Anterior cingulate cortex (tissue), 58 donors: Measurements from ENCODE around the gene GOLGB1.
"Not testable (repeated sequence)": the region's sequence is repeated elsewhere in the genome, so short reads cannot be mapped to it uniquely, and the experiment has no call there.

Experiments
- DNase-seq, 58 donors: peaks; one replicate each; lab custom pipeline; 2025; lab: John Stamatoyannopoulos, UW

Gene GOLGB1, protein sequence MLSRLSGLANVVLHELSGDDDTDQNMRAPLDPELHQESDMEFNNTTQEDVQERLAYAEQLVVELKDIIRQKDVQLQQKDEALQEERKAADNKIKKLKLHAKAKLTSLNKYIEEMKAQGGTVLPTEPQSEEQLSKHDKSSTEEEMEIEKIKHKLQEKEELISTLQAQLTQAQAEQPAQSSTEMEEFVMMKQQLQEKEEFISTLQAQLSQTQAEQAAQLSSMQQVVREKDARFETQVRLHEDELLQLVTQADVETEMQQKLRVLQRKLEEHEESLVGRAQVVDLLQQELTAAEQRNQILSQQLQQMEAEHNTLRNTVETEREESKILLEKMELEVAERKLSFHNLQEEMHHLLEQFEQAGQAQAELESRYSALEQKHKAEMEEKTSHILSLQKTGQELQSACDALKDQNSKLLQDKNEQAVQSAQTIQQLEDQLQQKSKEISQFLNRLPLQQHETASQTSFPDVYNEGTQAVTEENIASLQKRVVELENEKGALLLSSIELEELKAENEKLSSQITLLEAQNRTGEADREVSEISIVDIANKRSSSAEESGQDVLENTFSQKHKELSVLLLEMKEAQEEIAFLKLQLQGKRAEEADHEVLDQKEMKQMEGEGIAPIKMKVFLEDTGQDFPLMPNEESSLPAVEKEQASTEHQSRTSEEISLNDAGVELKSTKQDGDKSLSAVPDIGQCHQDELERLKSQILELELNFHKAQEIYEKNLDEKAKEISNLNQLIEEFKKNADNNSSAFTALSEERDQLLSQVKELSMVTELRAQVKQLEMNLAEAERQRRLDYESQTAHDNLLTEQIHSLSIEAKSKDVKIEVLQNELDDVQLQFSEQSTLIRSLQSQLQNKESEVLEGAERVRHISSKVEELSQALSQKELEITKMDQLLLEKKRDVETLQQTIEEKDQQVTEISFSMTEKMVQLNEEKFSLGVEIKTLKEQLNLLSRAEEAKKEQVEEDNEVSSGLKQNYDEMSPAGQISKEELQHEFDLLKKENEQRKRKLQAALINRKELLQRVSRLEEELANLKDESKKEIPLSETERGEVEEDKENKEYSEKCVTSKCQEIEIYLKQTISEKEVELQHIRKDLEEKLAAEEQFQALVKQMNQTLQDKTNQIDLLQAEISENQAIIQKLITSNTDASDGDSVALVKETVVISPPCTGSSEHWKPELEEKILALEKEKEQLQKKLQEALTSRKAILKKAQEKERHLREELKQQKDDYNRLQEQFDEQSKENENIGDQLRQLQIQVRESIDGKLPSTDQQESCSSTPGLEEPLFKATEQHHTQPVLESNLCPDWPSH (N-terminal part only)

DNA sequence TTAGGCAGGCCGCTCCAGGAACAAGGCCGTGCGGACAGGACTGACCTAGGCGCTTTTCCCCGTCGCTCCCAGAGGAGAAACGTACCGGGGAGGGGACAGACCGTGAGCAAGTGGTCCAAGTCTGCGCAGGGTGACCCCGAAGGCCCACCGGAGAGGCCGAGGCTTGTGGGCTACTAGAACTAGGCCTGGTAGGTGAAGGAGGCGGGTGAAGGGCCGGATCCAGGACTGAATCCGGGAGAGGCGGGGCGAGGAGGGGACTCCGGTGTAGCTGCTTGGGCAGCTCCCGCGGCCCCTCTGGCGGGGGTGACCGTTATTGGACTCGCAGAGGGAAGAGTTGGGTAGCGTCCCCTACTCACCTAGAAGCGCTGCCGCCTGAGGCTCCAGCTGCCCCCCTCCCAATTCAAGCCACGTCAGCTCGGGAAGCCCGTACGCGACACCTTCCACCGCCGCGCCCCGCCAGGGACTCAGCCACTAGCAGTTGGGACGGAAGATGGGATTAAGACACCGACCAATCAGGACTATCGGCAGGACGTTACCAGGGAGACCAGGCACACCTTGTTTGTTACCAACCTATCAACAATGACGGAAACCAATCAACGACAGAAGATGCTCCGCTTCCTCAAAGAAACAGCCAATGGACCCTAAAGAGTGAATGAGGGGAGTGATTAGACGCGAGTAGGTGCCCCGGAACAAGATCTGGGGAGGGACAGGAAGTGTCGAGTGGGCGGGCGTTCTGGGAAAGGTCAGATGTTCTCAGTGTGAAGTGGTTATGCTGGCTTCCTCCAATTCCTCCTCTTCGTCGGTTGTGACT is at the start of gene GOLGB1:
TSS of gene GOLGB1 (minus strand) at position 466 of the 811 bp plus-strand sequence. CDS start 18,770 bp downstream, outside the sequence.
- peak; percentile 84 to 100 (median 96) for DNase-seq

DNA sequence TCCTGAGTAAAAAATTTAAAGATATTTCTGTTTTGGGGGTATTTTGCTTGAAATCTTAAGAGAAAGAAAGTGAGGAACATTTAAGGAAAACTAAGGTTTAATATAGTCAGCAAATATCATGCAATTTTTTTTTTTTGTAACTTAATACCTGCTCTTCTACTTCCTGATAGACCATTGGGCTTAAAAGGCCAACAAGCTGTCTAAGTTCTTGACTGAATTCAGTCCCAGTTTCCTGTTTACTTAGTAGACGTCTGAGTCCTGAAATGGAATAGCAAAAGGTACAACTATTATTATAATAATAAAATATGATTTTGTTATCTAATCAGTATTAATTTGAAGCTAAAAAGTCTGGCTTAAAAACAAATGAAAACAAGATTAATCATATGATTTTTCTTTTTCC is 47.4 kb upstream of the GOLGB1 start:
- no peak for DNase-seq

DNA sequence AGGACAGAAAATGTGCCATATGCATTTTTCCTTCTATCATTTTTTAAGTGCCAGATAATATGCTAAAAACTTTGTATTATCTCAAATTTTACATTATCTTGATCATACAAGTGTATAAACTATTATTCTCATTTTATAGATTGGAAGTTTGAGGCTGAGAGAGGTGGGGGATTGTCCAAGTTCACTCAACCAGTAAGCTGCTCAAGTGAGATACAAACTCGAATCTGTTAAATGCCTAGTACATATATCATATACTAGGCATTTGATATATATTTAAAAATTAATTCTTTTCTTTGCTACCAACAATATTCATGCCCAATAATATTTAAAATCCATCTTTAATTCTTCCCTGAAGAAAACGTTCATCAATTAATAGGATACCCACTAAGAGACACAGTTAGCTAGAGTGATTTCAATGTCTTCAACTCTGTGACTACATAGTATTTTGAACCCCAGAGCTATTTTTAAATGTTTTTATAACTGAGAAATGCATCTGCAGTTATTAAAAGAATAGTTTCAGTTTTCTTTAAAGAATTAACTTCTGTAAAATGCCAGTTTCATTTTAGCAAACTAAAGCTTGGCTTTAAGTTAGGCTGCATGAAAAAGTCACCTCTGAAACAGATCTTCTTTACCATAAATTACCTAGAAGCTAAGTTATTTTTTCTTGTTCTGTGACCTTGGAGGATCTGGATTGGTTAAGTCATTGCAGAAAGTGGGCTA is 44.9 kb upstream of the GOLGB1 start:
- no peak for DNase-seq

DNA sequence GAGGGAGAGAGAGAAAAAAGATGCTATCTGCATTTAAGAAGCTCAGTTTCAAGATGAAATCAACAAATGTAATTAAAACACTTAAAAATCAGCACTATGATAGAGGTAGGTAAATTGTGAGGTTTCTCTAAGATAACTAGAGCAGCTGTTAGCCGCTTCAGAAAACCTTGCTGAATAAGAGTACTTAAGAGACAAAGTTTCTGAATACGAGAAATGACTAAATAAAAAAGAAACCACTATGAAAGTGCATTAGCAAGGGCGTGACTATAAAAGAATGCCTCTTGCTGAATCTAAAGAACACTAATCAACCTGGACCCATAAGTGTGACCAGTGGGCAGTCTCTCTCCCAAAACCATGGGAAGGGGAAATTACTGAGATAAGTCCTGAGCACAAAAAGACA is 43.5 kb upstream of the GOLGB1 start:
- no peak for DNase-seq

DNA sequence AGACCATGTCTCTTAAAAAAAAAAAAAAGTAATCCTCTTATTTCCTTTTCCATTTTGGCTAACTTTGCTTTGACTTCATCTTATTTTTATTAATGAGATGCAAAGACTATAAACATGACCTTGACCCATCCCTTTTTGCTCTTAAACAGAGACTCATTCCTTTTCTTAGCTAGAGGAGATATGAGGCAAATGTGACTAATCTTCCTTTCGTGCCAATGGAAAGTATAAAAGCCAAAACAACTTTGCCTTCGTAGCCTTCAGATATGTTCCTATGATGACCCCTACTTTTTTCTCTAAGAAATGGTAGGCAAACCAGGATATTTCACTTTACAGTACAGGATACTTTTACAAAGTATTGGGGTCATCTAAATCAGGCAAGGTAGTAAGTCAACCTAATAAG is 36.9 kb upstream of the GOLGB1 start:
- DNase-seq, result no peak

DNA sequence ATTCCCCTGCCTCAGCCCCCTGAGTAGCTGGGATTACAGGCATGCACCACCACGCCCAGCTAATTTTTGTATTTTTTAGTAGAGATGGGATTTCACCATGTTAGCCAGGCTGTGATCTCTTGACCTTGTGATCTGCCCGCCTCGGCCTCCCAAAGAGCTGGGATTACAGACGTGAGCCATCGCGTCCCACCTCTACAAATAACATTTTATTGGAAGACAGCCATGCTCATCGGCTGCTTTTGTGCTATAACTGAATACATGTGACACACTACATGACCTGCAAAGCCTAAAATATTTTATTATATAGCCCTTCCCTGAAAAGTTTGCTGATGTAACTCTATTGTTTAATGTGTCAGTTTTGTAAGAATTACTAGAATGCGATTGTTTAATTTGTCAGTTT is 33.2 kb upstream of the GOLGB1 start:
- DNase-seq, result not testable (repeated sequence)

DNA sequence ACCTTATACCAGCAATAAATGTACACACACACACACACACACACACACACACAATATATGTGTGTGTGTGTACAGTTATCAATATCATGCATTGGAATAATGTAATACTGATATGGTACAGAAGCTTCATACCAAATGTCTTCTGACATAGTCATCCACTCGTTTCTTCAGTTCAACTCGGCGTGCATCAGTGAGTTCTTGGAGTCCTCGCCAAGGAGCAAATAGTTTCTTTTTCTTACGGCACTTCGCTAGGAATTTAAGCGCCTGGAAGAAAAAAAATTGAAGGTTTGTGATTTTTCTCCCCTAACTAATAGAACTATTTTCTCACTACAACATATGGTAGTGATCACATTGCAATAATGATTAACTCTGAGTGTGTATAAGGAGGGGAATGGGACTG is 32.1 kb upstream of the GOLGB1 start:
- DNase-seq, result no peak

DNA sequence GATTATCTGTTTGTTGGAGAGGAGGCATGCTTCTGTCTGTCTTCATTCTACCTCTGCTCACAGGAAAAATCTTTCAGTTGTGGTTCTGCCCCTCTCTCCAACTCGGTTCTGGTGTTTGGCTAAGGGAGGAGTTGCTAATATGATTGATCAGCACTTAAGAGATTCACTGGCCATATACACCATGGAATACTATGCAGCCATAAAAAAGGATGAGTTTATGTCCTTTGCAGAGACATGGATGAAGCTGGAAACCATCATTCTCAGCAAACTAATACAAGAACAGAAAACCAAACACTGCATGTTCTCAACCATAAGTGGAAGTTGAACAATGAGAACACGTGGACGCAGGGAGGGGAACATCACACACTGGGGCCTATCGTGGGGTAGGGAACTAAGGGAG is 25.6 kb upstream of the GOLGB1 start:
- not testable (repeated sequence) for DNase-seq

DNA sequence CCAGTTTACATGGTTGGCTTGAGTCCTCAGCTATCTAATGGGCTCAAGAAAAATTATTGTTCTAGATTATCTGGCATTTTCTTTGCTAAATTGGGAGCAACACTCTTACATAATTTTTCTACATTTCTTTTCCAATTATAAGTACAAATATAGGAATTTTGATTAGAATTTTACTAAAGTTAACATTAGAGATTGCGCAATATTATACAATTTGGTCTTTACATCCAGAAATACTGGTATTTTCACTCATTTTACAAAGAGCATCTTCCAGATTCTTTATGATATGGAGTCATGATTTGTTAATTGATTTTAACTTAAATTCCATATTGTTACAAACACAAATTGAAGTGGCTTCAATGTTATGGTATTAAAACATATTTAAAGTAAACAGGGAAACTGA is 19.7 kb upstream of the GOLGB1 start:
- no peak for DNase-seq

DNA sequence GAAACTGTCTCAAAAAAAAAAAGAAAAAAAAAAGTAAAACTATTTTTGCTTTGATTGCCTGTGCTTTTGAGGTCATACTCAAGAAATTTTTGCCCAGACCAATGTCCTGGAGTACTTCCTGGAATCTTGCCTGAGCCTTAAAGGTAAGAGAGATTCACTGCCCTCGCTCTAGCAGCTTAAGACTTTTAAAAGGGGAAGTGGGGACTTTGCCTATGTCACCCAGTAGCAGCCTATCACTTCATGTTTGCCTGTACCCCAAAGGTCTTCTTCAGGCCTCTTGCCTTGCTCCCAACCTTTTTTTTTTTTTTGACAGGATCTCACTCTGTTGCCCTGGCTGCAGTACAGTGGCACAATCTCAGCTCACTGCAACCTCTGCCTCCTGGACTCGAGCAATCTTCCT is 18.9 kb upstream of the GOLGB1 start:
- DNase-seq, result no peak

DNA sequence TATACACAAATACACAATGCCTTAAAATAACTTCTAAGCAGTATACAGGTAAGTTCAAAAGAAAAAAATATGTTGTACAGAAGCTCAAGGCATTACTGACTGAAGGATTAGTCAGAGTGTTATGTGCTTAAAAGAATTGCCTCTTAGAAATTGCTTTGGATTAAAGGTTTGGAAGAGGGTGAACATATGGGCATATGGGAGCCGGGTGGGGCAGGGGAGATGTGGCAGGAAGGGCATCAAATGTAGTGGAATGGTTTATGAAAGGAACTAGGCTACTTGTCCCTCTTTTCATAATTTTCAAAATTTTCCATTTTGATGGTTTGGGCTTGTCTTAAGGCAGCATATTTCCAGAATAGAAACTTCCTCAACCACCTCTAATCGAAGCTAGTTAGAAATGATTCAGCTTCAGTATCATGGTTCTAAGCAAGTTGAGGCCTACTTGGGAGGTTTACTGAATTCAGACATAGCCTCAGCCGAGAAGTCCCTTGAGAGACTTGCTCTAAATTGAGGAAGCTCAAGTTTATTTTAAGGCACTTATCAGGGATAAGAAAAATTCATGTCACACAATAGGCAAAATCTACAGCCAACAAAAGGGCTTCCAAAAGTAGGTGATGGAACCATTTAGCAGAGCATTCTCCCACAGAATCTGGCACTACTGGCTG is 10.1 kb upstream of the GOLGB1 start:
- DNase-seq, result no peak

DNA sequence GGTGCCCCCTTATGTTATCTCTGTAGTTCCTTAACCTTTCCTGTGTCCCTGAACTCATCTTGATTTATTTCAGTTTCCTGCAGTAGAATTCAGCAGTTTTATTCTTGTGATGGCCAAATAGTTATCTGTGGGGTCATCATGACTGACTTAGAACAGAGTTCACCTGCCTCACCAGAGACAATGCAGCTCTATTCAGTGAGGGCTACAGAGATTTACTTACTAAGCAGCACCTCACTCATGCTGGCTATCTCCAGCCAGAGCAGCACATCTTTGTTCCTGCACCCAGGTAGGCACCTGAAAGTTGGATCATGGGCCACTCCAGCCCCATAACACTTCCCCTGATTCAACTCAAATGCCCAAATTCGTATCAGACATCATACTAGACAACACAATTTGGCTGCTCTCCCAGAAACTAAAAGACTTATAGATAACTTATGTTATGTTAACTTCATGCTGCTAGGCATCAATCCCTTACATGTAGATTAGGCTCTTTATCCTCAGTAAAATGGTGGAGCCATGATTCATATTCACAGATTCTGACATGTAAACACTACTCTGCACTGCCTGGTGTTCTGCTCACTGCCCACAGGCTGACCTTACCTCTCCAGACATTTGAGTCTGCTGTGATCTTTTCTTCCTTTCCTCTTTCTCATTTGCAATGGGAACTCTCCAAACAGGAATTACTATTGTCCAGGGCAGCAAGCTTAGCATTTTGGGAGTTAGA is 9.3 kb upstream of the GOLGB1 start:
- no peak for DNase-seq

DNA sequence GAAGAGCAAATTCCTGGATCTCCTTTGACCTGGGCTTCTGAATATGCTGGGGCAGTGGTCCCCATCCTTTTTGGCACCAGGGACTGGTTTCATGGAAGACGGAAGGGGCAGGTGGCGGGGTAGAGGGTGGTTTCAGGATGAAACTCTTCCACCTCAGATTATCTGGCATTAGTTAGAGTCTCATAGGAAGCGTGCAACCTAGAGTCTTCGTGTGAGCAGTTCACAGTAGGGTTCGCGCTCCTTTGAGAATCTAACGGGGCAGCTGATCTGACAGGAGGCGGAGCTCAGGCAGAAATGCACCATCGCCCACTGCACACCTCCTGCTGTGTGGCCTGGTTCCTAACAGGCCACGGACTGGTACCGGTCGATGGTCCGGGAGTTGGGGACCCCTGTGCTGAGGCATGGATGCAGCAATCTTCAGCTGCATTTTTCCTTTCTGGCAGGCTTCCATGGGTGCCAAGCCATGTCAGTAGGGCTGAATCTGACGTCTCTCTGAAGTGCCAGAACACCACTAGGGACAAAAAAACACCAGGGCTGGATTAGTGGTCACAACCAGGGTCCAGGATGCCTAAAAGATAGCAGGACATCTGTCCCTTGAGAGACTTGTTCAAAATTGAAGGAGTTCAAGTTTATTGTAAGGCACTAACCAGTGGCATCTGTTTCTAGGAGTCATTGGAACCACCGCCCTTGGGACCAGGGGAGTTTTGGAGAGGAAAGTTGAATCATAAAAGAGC is 8.4 kb upstream of the GOLGB1 start:
- no peak for DNase-seq

DNA sequence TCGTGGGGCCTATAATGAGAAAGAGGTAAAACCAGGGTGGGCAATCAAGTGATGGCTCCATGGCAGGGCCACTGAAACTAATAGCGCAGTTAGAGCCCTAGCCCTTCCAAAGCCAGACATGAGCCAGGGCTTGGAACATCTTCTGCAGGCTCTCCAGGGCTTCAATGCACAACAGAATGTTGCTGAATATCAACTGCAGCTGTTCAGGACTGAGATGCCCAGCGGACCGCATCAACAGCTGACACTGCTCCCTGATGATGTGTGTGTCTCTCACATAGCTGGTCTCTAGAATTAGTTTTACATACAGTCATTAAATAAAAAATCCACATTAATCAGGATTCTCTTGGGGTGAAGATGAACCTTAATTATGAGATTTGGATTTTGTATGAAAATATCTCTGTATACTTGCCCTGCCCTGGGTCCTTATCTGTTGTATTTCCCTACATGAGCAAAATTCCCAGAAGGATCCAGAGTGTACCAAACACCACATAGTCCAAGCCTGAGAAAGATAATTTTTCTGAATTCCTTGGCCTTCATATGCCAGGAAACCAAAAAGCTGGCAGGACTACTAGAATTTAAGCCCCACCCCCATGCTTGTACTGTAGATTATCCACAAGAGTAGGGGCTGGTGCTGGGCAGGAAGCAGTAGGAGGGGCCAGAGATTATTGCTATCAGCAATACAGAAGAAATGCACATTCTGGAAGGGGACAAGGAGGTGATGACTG is 7.7 kb upstream of the GOLGB1 start:
- DNase-seq, result no peak

DNA sequence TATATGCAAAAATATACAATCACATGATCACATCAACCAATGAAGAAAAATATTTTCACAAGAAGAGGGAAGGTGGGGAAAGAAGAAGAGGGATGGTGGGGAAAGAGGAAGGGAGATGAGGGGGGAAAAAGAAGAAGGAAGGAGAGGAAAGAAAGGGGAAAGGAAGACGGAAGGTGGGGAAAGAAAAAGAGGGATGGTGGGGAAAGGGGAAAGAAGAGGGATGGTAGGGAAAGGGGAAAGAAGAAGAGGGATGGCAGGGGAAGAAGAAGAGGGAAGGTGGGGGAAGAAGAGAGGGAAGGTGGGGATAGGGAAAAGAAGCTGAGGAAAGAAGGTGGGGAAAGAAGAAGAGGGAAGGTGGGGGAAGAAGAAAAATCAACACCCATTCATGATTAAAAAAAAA is 3.2 kb upstream of the GOLGB1 start:
- no peak for DNase-seq

DNA sequence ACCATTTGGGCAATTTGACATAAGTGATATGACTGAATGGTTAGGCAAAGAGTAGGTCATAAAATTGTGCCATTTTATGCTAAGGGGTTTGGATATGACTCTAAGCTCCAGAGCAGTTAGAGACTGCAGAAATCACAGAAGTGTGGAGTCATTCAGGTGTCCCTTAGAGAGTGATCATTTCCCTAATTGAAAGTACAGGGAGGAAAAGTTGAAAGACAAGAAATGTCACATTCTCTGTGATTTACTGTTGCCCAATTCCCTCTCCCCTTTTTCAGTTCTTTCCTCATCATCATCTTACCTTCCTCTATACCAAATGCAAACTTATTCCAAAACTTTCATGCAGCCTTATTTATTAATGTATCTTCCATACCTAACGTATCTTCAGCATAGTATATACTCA is 2.7 kb upstream of the GOLGB1 start:
- no peak for DNase-seq

DNA sequence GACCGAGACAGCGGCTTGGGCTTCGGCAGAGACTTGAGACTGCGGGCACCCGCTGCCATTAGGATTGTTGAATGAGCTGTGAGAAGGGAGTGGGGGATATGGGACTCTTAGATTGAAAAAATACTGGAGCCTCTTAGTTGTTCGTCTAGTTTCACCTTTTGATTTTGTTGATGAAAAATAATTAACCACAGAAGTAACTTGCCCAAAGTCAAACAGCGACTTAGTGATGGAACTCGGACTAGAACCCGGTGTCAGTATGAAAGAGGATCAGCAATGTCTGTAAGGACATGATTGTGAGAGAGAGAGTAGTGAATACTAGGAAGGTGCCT is 510 bp upstream of the GOLGB1 start:
- peak in 1 of 58 donors; percentile 39 for DNase-seq
